Measurements from ENCODE around the gene NDST1.

Gene NDST1

DNA sequence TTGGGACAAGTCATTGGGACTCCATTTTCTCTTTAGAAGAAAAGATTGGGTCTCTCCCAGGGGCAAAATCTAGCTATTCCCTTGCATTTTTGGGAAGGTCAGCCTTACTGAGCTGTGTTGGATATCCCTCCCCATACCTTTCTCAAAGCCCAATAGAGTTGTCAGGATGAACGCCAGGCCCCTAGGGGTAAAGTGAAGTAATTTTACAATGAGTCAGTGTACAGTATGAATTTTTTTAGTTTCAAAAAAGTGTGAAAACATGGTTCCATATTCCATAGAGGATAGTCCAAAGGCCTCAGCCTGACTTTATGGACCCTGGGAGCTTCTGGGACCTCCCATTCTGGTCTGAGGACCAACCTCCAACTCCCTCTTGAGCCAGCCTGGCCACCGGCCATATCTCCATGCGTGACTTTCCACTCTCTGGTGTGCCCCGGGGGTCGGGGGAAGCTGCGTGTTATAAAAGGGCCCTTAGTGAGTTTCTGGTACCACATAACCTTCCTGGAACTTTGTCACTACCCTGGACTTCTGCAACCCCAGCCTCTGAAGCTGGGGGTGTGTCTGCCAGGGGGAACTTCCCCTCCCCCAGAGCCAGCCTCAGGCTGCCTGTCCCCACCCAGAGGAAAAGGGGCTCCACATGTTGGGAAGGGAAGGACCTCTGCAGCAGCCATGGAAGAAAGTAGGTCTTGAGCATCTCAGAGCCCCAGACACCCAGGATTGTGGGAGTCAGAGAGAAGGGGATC, 80.1 kb downstream of the NDST1 start:
- no peak for DNase-seq (ENCODE audit: low read depth in 3 of 3)

GRCh38 chr5:150588596-150588890, 80.6 kb downstream of the NDST1 start:
- DNase-seq (ENCODE audit: low read depth in 3 of 3) = no peak

- DNase-seq (ENCODE audit: low read depth in 3 of 3) = no peak
Measured at GRCh38 chr5:150589862-150590601, 82.1 kb downstream of the NDST1 start.

DNA sequence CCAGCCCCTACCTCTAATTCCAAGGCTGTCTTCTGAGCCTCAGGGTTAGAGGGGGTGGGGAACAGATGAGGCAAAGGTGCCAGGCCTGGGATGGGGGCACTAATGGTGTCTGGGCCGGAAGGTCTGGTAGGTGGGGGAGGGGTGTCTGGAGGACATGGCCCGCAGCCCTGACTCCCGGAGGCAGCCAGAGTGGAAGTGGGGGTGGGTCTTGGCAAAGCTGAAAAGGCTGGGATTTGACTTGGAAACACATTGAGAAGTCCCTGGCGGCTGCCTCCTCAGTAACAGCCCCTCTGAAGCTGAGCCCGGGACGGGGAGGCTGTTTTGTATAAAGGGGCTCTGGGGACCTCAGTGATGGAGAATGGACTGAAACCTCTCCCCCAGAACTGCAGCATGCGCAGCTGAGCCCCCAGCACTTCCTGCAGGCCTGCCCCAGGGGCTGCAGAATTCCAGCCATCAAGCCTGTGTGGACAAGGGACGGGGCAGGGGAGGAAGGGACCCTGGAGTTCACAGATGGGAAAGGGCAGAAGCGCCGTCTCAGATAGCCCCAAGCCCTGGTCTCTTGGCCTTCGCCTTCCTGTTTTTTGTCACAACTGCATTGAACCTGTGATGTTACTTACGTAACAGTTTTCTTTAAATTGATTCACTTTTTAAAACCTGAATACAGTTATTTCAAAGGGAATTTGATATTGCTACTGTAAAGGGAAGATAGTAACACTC, 83.2 kb downstream of the NDST1 start:
- DNase-seq (ENCODE audit: low read depth in 3 of 3) = no peak

DNA sequence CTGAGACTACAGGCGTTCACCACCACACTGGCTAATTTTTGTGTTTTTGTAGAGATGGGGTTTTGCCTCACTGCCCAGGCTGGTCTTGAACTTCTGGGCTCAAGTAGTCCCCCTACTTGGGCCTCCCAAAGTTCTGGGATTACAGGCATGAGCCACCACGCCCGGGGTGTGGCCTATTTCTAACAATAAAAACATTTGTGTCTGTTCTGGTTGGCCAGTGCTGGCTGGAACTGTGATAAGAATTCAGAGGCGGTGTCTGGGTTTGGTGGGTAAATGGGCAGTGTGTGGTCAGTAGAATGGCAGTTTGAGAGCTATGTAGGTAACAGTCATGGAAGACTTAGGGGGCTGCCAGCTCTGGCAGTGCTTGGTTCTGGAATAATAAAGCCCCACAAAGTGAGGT, 85.7 kb downstream of the NDST1 start:
- no peak for DNase-seq (ENCODE audit: low read depth in 3 of 3)

- no peak for DNase-seq (ENCODE audit: low read depth in 3 of 3)
Measured at GRCh38 chr5:150593996-150594395, 86.1 kb downstream of the NDST1 start.

DNA sequence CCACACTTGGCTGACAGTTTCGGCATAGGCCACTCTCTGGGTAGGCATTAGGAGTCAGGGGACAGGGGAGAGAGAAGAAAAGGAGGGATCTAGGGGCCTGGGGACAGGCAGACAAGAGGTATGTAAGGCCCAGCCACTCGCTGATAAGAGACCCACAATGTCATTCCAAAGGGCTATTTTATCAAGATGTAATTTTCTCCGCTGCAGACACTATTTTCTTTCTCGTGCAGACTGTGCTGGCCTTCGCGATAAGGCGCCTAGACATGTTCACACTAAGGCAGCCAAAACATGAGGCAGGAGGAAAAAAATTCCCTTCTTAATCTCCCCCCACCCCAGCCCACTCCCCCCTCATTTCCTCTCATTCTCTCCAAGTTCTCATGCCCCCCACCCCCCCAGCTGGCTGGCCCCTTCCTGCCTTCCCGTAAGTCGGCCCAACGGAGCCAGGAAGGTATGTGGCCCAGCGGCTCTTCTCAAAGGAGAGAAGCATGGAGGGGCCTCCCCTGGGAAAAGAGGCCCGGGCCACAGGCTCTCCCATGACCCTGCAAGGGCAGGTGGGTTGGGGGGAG, 87.6 kb downstream of the NDST1 start:
- DNase-seq (ENCODE audit: low read depth in 3 of 3) = no peak

DNA sequence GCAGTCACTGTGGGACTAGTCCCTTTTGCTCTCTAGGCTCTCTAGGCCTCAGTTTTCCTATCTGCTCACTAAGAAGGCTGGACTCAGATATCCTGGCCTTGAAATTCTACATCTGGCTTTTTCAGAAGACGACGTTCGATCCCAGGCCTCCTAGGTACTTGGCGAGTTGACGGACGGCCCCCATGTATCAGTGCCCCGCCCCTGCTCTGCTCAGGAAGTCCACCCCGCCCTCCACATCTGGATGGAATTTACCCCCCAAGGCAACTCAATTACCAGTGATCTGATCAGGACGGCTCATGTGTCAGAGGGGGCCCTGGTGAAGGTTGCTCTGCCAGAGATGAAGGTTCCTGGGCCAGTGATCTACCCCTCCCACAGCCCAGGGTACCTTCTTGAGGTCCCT, 88.4 kb downstream of the NDST1 start:
- no peak for DNase-seq (ENCODE audit: low read depth in 3 of 3)

GRCh38 chr5:150596826-150597225, 88.9 kb downstream of the NDST1 start:
- no peak for DNase-seq (ENCODE audit: low read depth in 3 of 3)

- DNase-seq (ENCODE audit: low read depth in 3 of 3) = no peak
Measured at GRCh38 chr5:150598006-150598405, 90.1 kb downstream of the NDST1 start.

- DNase-seq (ENCODE audit: low read depth in 3 of 3) = no peak
Measured at GRCh38 chr5:150598821-150599273, 90.9 kb downstream of the NDST1 start.

GRCh38 chr5:150599281-150599680, 91.3 kb downstream of the NDST1 start:
- no peak for DNase-seq (ENCODE audit: low read depth in 3 of 3)

- DNase-seq (ENCODE audit: low read depth in 3 of 3) = no peak
Measured at GRCh38 chr5:150599917-150600511, 92.1 kb downstream of the NDST1 start.

- DNase-seq (ENCODE audit: low read depth in 3 of 3) = no peak
Measured at GRCh38 chr5:150600616-150601490, 92.9 kb downstream of the NDST1 start.

GRCh38 chr5:150601491-150602345, 93.8 kb downstream of the NDST1 start:
- no peak for DNase-seq (ENCODE audit: low read depth in 3 of 3)

DNA sequence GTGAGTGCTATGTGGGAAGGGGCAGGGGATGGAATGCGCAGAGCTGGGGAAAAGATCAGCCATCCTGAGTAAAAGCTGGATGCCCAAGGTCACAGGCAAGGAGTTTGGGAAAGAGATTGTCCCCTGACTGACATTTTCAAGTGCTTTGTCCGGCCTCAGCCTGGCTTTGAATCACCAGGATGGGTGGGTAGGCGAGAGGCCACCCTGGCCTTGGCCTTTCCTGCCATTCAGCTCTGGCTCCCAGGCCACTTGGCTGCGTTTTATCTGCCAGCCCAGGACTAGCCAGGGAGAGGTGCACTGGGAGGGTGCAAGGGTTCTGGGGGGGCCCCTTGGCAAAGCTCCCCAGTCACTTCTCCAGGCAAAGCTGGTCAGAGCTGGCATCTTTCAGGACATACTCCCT, 95.1 kb downstream of the NDST1 start:
- DNase-seq (ENCODE audit: low read depth in 3 of 3) = no peak

GRCh38 chr5:150603491-150603890, 95.6 kb downstream of the NDST1 start:
- no peak for DNase-seq (ENCODE audit: low read depth in 3 of 3)

- DNase-seq (ENCODE audit: low read depth in 3 of 3) = no peak
Measured at GRCh38 chr5:150604010-150604409, 96.1 kb downstream of the NDST1 start.

DNA sequence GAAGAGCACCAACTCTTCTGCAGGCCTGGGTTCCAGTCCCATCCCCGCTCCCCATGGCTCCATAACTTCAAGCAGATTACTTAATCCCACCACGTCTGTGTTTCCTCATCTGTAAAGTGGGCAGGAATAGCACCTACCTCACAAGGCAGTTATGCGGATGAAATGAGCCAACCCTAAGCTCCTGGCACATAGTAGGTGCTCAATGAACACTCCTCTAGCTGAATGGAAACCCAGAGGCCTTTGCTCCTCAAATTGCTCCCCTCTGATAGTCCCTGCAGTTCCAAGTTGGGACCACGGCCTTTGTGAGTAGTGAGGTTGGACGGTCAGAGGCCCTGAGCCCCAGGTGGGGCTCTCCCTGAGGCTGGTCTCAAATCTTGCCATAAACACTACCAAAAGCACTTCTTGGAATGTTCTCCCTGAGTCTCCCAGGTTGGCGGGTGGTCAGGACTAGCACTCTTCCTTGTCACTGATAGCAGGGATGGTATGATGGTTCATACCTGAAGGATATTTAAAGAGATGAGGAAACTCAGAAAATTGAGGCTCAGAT, 97.0 kb downstream of the NDST1 start:
- DNase-seq (ENCODE audit: low read depth in 3 of 3) = no peak

GRCh38 chr5:150605546-150605945, 97.6 kb downstream of the NDST1 start:
- DNase-seq (ENCODE audit: low read depth in 3 of 3) = no peak
